Gastrocnemius medialis (tissue), 4 donors: ENCODE data around the gene NCMAP. TPM values are rescaled to one million over a fixed set of nuclear protein-coding genes. Genes with fewer than 3 reads are reported as not detected.

Experiments
- ATAC-seq, 2 donors: fragments of 150-250 bp; one replicate each; pipeline ENCODE4 v1.9.1; 2016
- DNase-seq, 2 donors: peaks; one replicate each; pipeline ENCODE4 v3.0.0-alpha.2; 2019
- H3K27ac ChIP-seq, 4 donors: fragments of 200-600 bp; sonication (generic); 1 replicate in 1 of 4; 2 replicates in 3 of 4; pipeline ENCODE4 v1.5.1; 2016 to 2018; ENCODE audit warnings: mild to moderate bottlenecking in 2 of 4, moderate library complexity in 1 of 4
- H3K27me3 ChIP-seq, 3 donors: fragments of 200-600 bp; sonication (generic) in 2 of 3; 1 replicate in 1 of 3; 2 replicates in 2 of 3; pipeline versions ENCODE4 v1.5.1 to v1.6.0; 2016 to 2019; ENCODE audit warnings: mild to moderate bottlenecking in 1 of 3, moderate library complexity in 1 of 3
- H3K36me3 ChIP-seq, 2 donors: fragments of 200-600 bp; sonication (generic) in 1 of 2; one replicate each; pipeline ENCODE4 v1.5.1; 2017 to 2018
- H3K4me1 ChIP-seq, 2 donors: fragments of 200-600 bp; sonication (generic) in 1 of 2; one replicate each; pipeline ENCODE4 v1.5.1; 2016 to 2017; ENCODE audit warnings: mild to moderate bottlenecking in 2 of 2
- H3K4me3 ChIP-seq, 4 donors: fragments of 200-600 bp; sonication (generic) in 3 of 4; 1 replicate in 1 of 4; 2 replicates in 3 of 4; pipeline ENCODE4 v1.5.1; 2016 to 2019; ENCODE audit warnings: mild to moderate bottlenecking in 2 of 4
- H3K9me3 ChIP-seq, 3 donors: fragments of 200-600 bp; sonication (generic) in 2 of 3; 1 replicate in 1 of 3; 2 replicates in 2 of 3; pipeline ENCODE4 v1.5.1; 2016 to 2019
- POLR2A ChIP-seq, 2 donors: fragments of 450-650 bp; IDR thresholded peaks; one replicate each; pipeline ENCODE4 v1.6.1; 2017; ENCODE audit warnings: antibody characterized with exemption in 2 of 2, mild to moderate bottlenecking in 2 of 2, moderate library complexity in 2 of 2
- in situ Hi-C, 4 donors: fragments of 200-750 bp; cut with MboI; loops; one replicate each; pipeline versions ENCODE4 v1.15.0 to v1.8.0; 2017; ENCODE audit warnings: low sequenced_read_pairs in 4 of 4
- intact Hi-C: fragments of 100-400 bp; cut with DNase I; formaldehyde crosslinking; loops from one replicate; pipeline ENCODE4 v1.15.1; 2023; ENCODE audit warnings: low total_unique reads
- total RNA-seq, 4 donors: library from RNA; depleted of rRNA; stranded (reverse); fragments of >200 nt; gene quantifications; one replicate each; pipeline versions ENCODE4 v1.1.0 to v1.2.3, GENCODE V29; 2016
- TF ChIP-seq, protein P1 (sequence below), 5 experiments: fragments of 450-650 bp in 3 of 5; fragments of 200-600 bp in 2 of 5; sonication (generic) in 2 of 5; IDR thresholded peaks in 4 of 5; conservative IDR thresholded peaks in 1 of 5; 1 replicate in 4 of 5; 2 replicates in 1 of 5; pipeline ENCODE4 v1.5.1; 2016 to 2019; ENCODE audit warnings: antibody characterized with exemption in 5 of 5, mild to moderate bottlenecking in 3 of 5, moderate library complexity in 3 of 5

Gene NCMAP
- total RNA-seq, 4 donors from 2014 or later: 0.09 TPM; not detected in 3

DNA sequence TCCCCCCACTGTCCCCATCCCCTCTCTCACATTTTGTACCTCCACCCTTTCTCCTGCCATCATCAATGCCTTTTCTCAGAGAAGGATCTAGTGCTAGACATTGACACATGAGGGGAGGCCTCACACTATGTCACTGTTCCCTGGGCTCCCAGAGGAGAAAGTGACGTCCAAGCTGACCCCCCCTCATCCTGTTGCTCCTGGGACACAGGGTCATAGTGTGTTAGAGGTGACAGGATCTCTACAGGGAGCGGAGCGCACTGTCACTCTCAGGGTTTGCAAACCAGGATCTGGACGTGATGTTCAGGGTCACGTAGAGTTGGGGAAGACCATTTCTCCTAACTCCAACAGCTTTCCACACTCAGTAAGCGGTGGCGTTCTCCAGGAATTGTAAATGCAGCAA lies 2.6 kb downstream of the NCMAP start:
- no peaks in the 10 kb centered on the region for H3K36me3 ChIP-seq
- peaks cover 23 to 31% (median 27%) of the 10 kb centered on the region in 3 donors for H3K27me3 ChIP-seq
- H3K27ac ChIP-seq: peak overlapping the region in 1 of 4 donors; percentile 43
- ATAC-seq: peak; percentile 36 to 47
- H3K4me3 ChIP-seq: no peak overlapping the region
- intact Hi-C loops: no loop called here
- in situ Hi-C loops: no loop called here
- no peak for TF ChIP-seq POLR2A (IDR thresholded peaks at IDR 0.05)
- TF ChIP-seq, protein P1, sequence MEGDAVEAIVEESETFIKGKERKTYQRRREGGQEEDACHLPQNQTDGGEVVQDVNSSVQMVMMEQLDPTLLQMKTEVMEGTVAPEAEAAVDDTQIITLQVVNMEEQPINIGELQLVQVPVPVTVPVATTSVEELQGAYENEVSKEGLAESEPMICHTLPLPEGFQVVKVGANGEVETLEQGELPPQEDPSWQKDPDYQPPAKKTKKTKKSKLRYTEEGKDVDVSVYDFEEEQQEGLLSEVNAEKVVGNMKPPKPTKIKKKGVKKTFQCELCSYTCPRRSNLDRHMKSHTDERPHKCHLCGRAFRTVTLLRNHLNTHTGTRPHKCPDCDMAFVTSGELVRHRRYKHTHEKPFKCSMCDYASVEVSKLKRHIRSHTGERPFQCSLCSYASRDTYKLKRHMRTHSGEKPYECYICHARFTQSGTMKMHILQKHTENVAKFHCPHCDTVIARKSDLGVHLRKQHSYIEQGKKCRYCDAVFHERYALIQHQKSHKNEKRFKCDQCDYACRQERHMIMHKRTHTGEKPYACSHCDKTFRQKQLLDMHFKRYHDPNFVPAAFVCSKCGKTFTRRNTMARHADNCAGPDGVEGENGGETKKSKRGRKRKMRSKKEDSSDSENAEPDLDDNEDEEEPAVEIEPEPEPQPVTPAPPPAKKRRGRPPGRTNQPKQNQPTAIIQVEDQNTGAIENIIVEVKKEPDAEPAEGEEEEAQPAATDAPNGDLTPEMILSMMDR (IDR thresholded peaks at IDR 0.05 in 4 of 5, conservative IDR thresholded peaks at IDR 0.05 in 1 of 5): no peak
- no peaks in the 10 kb centered on the region for H3K9me3 ChIP-seq
- H3K4me1 ChIP-seq: peaks cover 0 to 5% of the 10 kb centered on the region in 2 donors
- DNase-seq: no peak

DNA sequence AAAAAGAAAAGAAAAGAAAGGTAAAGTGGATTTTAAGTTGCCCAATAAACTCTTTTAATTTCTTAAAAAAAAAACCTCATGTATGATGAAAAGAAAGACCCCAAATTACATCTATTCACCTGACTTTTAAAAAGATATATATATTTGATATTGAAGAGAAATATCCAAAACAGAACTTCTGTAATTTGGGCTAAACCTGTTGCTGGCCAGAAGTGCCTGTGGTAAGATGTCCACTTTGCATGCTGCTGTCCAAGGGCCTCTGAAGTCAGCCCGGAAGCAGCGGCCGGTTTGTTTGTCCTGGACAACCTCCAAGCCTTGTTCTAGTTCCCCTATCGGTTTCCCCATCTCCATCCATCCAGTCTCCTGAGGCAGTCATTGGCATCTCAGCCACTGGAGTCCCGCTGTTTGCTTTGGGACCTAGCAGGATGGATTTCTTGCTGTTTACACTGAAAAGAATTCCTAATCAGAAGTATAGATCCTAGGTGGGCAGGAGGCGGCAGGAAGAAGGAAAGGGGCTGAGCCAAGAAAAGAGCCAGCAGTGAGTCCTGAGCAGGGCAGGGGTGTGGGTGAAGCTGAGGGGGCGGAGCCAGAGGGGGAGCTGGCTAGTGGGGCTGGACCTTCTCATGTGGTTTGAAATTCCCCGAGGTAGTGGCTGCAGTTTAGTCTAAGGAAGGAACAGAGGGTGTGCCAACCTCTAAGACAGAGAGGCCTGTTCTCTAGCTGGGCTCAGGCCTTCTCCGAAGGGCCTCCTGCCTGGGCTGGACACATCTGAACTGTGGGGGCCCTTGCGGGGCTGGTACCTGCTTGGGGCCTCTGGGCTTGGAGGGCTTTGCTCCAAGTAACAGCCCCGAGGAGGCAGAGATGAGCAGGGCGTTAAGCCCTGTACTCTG lies 3.3 kb downstream of the NCMAP start:
- peak; percentile 56 to 60 for ATAC-seq
- DNase-seq: peak; percentile 25 to 26
- Histone ChIP-seq H3K4me3 (no peak overlapping the region), H3K36me3 (no peaks in the 10 kb centered on the region), H3K9me3 (no peaks in the 10 kb centered on the region), H3K27ac (peak overlapping the region in 3 of 4 donors; percentile 16 to 49 (median 40)), H3K4me1 (peaks cover 0 to 5% of the 10 kb centered on the region in 2 donors), H3K27me3 (peaks cover 23 to 27% (median 26%) of the 10 kb centered on the region in 3 donors)
- TF ChIP-seq, protein P1 (IDR thresholded peaks at IDR 0.05 in 4 of 5, conservative IDR thresholded peaks at IDR 0.05 in 1 of 5): no peak
- no peak for TF ChIP-seq POLR2A (IDR thresholded peaks at IDR 0.05)
- intact Hi-C loops: no loop called here
- in situ Hi-C loops: no loop called here

DNA sequence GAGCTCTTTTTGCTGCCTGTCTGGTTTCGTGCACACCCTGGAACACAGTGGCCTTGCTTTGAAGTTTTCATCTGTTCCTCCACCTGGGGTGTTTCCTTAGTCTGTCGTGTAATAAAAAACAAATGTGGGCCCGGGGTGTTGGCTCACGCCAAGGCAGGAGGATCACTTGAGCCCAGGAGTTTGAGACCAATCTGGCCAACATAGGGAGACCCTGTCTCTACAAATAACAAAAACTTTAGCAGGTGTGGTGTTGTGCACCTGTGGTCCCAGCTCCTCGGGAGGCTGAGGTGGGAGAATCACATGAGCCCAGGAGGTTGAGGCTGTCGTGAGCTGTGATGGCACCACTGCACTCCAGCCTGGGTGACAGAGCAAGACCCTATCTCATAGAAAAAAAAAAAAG lies 4.5 kb downstream of the NCMAP start:
- no peaks in the 10 kb centered on the region for H3K36me3 ChIP-seq
- H3K27ac ChIP-seq: no peak overlapping the region
- H3K4me3 ChIP-seq: no peak overlapping the region
- peaks cover 0 to 5% of the 10 kb centered on the region in 2 donors for H3K4me1 ChIP-seq
- TF ChIP-seq, protein P1 (IDR thresholded peaks at IDR 0.05 in 4 of 5, conservative IDR thresholded peaks at IDR 0.05 in 1 of 5): no peak
- no peak for TF ChIP-seq POLR2A (IDR thresholded peaks at IDR 0.05)
- peaks cover 21 to 23% (median 23%) of the 10 kb centered on the region in 3 donors for H3K27me3 ChIP-seq
- intact Hi-C loops: no loop called here
- in situ Hi-C loops: no loop called here
- H3K9me3 ChIP-seq: no peaks in the 10 kb centered on the region
- ATAC-seq (no peak), DNase-seq (no peak)

DNA sequence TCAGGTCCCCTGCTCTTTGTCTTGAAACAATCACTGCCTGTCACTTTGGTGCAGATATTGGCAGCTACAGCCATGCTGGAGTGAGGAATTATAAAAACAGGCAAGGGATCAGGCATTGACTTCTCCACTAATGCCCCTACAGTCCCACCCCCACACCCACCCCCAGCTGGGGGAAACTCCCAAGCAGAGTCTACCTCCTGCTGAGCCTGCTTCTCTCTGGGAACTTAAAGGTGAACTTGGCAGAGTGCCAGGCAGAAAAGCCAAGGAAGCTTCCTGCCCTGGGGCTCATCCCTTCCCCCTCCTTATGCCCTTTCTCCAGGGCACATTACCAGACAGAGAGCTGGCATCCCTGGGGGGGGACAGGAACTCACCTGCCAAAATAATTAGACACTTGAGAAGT lies 6.7 kb downstream of the NCMAP start:
- Histone ChIP-seq H3K4me1 (peaks cover 0 to 5% of the 10 kb centered on the region in 2 donors), H3K27ac (no peak overlapping the region), H3K27me3 (peaks cover 4 to 5% (median 5%) of the 10 kb centered on the region in 3 donors), H3K36me3 (no peaks in the 10 kb centered on the region), H3K4me3 (no peak overlapping the region), H3K9me3 (no peaks in the 10 kb centered on the region)
- TF ChIP-seq, protein P1 (IDR thresholded peaks at IDR 0.05 in 4 of 5, conservative IDR thresholded peaks at IDR 0.05 in 1 of 5): no peak
- TF ChIP-seq POLR2A (IDR thresholded peaks at IDR 0.05): no peak
- intact Hi-C loops: no loop called here
- in situ Hi-C loops: no loop called here
- ATAC-seq (no peak), DNase-seq (no peak)
